HG02884 (cell line): Measurements from ENCODE around the gene ERVFRD-1.

Experiments
- ATAC-seq: cut with Tn5 transposase; IDR thresholded peaks from one replicate; pipeline ENCODE4 v1.9.1; 2021; ENCODE audit warnings: mild to moderate bottlenecking, moderate library complexity; ENCODE audit not compliant: unreplicated experiment

The ERVFRD-1 gene, protein sequence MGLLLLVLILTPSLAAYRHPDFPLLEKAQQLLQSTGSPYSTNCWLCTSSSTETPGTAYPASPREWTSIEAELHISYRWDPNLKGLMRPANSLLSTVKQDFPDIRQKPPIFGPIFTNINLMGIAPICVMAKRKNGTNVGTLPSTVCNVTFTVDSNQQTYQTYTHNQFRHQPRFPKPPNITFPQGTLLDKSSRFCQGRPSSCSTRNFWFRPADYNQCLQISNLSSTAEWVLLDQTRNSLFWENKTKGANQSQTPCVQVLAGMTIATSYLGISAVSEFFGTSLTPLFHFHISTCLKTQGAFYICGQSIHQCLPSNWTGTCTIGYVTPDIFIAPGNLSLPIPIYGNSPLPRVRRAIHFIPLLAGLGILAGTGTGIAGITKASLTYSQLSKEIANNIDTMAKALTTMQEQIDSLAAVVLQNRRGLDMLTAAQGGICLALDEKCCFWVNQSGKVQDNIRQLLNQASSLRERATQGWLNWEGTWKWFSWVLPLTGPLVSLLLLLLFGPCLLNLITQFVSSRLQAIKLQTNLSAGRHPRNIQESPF

DNA sequence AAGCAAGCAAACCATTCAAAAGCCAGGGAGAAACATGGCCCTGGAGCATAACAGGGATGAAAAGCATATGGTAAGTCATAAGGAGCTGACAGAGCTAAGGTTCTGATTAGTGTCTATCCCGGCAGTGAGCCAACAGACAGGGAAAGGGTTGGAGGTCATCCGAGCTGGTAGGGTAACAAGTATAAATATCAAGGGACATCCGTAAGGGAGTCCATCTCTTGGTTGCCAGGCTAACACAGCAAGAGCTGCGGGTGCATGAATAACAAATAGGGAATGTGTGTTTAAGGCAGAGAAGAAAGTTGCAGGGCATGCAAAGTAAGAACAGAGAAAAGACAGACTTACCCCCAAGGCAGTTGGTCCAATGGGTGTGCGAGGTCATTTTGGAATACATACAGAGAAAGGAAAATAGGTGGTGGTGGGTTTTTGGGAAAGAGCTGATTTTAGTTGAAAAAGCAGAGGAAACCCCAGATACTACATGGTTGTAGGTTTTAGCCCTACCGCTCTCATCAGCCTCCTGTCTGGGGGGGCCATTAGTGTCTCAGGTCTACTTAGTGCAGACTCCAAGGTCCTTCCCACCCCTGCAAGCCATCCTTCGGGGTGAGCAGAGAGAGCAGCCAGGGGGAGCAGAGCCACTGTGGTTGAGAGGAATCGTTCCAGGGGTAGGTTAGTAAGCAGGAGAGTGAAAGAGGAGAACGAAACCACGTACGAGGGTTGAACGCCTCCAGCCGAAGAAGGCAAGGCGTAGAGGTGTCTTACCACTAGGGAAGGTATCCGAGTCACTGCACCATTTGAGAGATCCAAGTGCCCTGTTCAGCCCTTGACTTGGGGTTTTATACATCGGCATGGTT lies at the start of gene ERVFRD-1:
Gene ERVFRD-1, minus strand, starts transcription at position 805 of the 848 bp plus-strand sequence. CDS start 6,415 bp downstream, outside the sequence.
- ATAC-seq = no peak

DNA sequence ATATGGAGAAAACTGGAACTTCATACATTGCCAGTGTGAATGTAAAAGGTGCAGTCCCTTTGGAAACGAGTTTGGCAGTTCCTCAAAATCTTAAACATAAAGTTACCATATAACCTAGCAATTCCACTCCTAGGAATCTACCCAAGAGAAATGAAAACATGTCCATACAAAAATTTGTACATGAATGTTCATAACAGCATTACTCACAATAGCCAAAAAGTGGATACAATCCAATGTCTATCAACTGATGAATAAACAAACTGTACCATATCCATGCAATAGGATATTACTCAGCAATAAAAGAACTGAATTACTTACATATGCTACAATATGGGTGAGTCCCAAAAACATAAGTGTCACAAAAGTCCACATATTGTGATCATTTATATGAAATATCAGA lies 48.7 kb upstream of the ERVFRD-1 start:
- no peak for ATAC-seq

DNA sequence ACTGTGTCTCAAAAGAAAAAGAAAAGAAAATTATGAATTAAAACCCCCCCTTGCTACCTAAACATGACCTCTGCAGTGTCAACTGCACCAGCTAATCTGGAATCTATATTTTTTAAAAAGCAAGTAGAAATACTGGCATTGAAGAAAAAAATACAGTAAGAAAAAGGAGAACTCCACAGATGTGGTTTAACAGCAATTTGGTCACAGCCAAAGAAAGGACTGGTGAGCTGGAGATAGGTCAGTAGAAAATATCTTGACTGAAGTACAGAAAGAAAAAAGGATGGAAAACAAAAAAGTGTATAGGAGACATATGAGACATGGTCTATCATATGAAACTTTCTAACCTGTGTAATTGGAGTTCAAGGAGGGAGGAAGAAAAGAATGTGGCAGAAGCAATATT lies 44.1 kb upstream of the ERVFRD-1 start:
- ATAC-seq = no peak

DNA sequence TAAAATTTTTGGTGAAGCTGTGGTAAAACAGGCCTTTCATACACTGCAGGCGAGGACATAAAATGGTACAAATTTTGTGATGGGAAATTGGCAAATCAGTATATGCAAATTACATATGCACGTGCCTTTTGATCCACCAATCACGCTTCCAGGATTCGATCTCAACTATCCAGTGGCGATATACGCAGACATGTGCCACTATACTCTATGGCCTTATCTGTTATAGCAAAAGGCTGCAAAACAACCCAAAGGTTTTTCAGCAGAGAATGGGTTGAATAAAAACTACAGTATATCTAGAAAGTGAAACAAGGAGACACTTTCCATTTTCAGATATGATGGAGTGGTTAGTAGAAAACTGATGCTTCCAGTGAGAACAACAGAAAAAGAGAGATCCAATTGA lies 41.9 kb upstream of the ERVFRD-1 start:
- no peak for ATAC-seq

DNA sequence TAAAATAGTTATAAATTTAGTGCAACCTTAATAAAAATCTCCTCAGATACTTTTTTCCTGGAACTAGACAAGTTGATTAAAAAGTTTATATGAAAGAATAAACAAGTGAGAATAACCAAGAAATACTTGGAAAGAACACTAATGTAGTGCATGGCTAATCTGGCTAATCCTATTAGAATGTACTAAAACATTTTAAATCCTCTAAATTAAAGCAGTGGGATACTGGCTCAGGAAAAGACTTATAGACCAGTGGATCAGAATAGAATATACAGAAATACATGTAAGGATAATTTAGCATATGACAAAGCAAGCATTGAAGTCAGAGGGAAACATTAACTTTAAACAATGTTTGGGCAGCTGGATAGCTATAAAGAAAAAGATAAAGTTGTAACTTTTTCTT lies 41.1 kb upstream of the ERVFRD-1 start:
- no peak for ATAC-seq

DNA sequence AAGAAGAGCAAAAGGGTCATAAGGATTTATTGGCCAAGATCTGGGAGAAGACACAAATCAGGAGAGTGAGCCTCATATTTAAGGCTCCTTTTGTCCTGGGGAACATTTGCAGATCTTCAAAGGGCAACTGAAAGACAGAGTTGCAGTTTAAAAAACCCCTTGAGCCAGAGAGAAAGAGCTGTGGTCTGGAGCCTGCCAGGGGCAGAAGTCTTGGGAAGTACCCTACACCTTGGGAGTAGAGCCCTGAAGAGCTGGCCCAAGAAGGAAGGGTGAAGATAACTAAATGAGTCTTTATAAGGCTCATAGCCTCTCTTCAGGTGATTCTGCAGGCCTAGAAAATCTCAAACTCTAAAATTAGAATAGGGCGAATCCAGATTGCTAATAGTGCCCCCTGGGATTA lies 40.0 kb upstream of the ERVFRD-1 start:
- ATAC-seq = no peak

DNA sequence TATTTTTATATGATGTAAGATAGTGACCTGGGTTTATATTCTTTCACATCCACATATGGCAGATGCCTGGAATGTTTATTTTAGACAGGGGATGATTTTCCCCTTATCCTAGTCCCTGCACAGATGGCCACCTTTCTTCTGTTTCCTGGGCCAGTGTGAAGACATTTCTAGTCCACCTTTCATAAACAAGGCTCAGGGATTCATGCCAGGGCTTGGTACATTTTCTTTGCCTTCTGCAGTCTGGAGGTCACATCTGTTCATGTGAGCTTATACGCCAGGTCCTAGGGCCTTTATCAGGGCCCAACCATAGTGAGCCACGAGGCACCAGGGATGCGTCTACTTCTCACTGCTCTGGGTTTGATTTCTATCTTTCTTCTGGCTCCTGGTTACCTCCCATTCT lies 38.0 kb upstream of the ERVFRD-1 start:
- no peak for ATAC-seq

DNA sequence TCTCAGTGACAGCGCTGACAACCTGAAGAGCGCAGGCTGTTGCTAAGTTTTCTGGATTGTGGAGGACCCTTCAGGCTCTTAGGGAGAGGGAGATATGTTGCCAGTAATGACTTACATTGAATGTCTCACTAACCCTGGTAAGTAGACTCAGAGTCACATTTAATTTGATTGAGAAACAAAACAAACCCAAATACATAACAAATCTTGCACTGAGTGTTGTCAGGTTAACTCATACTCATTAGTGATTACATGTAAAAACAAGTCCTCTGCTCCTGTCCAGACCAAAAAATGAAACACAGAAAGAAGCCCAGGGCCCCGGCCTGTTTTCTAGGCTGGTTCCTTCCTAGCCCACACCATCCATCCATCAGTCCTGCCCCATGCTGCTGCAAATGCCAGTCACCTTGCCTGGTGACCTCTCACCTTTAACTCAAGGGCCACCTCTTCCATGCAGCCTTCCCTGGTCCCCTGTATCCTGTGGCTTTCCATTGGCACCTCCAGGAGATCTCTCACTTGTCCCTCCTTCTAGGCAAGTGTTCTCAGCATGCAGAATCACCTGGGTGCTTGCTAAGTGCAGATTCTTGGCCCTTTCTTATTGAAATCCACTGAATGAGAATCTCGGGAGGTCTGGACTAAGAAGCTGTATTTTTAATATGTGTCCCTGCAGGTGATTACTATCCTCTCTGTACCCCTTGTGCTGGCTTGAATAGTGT lies 34.7 kb upstream of the ERVFRD-1 start:
- ATAC-seq = no peak

DNA sequence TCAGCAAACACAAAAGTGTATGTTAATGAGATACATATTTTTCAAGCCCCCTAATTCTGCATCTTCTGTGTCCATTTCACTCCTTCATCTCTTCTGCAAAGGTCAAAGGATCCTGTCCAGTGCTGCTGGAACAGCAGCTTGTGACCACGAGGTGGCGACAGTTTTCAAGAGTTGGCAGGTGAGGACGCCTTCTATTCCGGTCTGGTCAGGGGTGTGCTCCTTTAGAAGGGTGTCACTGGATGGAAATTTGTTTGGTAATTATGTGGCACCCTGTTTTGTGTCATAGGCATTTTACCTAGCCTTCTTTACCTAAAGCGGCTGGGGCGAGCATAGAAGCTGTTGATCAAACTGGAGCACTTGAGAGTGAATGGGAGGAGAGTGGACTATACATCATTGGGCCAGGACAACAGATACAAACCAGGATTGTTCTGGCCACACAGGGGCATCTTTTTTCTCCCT lies 32.9 kb upstream of the ERVFRD-1 start:
- ATAC-seq = peak; percentile 64

DNA sequence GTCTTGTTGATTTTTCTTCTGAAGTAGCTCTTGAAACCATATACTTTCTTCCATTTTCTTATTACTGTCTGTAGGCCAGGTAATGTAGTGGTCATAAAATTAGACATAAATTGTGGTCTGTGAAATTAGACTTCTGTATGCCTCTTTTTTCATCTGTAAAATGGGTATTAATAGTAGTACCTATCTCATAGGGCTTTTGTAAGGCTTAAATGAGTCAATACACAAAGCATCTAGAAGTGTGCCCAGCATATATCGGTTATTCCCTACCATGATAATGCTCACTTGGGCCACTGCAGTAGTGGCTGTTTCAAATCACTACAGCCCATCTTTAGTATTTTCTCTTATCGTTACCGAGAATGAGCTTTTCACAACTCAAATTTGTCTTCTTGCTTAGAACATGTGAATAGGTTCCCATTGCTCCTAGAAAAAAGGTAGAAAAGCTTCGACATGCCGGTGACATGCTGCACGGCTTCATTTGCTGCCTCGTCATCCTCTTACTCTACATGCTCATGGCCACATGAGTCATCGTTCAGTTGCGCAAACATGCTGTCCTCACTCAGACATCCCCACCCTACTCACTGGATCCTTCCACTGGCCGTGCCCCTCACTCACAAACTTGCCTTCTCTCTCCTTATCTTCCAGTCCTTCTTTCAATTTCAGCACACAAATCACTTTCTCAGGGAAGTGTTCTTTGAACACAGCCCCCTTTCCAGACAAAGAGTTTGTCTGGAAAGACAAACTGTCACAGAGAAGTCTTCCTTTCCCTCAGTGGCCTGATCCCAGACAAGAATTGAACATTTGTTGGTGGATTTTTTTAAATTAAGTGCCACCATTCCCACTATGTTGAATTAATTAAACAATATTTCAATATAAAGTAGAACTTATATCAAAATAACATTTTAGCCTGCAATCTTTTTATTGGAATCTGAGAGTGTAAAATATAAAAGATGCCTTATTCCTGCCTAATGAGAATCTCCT lies 32.2 kb upstream of the ERVFRD-1 start:
- ATAC-seq = no peak

DNA sequence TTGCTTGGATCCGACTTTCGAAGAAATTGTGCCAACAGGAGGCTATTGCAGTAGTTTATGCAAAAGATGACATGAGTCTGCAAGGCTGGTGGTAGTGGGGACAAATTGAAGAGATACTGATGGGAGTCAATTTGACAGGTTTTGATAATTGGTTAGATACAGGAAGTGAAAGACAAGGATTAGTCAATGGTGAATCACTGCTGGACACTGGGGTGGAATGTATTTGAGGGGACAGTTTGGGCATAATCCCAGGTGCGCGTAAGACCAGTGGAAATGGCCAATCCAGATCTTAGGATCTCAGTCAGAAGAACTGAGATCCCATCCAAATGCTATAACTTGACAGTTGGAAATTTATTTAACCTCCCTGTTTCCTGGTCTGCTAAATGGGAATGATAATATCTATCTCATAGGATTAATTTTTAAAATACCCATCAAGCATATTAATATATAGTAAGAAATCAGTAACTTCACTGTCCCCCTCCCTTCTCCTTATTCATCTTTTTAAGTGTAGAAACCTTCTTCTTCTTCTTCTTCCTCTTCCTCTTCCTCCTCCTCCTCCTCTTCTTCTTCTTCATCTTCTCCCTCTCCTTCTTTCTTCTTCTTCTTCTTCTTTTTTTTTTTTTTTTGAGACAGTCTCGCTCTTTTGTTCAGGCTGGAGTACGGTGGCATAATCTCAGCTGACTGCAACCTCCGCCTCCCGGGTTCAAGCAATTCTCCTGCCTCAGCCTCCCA lies 30.9 kb upstream of the ERVFRD-1 start:
- no peak for ATAC-seq

DNA sequence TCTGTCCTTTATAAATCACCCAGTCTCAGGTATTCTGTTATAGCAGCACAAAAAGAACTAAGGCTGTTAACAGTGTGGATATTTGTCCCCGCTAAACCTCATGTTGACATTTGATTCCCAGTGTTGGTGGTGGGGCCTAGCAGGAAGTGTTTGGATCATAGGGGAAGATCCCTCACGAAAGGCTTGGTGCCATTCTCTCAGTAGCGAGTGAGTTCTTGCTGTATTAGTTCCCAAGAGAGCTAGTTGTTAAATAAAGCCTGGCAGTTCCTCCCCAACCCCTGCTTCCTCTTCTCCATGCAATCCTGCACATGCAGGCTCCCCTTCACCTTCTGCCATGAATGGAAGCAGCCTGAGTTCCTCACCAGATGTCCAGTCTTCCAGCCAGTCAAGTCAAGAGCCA lies 29.8 kb upstream of the ERVFRD-1 start:
- no peak for ATAC-seq

DNA sequence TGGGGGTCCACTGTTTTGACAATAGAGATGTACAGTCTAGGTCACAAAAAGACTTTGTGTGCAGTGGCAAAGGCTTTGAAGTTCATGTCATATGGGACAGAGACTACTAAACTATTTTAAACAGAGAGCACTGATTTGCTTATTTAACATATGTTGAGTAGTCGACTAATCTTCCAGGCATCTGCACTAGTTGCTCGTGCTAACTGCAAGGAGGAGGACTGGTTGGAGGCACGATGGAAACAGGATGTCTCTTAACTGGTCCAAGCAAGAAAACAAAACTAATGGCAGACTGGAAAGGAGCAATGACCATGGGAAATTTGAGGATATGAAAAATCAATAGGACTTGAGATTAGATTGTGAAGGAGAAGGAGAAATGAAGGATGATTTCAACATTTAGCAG lies 28.5 kb upstream of the ERVFRD-1 start:
- no peak for ATAC-seq

DNA sequence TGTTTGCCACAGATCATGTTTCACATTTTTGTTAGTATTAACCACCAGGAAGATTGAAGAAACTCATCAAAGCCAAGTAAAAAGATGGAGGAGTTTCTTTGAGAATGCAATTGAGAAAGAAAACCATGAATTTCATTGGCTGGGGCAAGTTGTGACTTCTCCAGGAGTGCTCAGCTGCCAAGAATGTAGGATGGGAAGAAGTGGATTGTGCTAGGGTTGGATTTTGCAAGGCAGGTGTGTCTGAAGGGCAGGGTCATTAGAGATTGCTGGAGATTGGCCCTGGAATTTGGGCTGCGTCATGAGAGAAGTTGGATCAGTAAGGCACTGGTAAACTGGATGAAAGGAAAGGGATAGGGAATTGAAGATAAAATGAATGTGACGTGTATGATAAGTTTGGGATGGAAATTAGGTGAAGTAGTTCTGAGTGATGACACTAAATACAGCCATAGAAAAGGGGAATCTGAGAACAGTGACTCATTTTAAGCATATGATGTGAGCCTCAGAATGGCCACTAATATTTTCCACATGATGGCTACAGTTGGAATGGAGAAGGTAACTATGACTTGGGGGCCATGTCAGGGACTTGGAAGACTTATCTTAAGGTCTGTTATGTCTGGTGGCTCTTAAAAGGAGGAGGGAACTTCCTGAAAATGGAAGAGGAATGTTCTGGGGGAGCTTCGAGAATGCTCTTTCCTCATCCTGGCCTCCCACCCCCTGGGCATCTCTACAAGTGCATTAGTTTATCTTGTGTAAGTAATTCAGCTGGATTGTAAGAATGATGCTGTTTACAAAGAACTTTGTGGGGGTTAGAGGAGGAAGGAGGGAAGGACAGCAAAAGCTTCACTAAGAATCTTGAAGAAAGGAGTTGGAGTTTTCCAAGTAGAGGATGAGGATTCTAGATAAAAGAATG lies 27.8 kb upstream of the ERVFRD-1 start:
- peak; percentile 77 for ATAC-seq

DNA sequence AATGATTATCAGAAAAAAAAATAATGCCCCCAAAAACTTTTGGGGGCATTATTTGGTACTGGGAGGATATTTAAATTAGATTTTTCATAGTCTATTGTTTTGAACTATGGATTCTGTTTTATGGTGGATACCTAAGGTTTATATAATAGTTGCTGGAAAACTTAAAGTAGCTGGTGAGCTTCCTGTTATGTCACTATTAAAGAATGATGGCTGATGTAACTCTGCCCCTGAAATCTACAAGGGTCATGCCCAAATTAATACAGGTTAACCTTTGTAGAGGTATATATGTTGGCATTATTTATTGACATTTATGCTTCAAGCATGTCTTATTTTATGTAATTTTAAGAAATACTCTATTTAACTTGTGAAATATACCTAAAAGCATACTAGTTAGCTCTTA lies 25.3 kb upstream of the ERVFRD-1 start:
- ATAC-seq = no peak

DNA sequence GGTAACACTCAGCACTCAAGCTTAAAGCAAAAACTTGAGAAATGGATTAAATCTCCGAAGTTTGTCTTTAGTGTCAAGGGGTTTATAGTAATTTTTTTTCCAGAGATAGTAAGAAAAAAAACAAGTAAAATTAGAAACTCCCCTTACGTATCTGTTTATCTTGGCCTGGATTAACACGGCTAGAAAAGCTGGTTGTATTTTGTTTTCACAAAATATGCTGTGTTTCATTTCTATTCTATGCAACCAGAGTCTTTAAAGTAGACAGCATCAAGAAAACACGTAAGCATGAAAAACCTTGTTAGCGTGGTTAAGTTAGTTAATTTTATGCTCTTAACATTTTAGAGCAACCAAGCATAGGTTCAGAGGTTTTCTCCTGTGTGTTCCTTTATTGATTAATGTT lies 21.8 kb upstream of the ERVFRD-1 start:
- ATAC-seq = no peak

DNA sequence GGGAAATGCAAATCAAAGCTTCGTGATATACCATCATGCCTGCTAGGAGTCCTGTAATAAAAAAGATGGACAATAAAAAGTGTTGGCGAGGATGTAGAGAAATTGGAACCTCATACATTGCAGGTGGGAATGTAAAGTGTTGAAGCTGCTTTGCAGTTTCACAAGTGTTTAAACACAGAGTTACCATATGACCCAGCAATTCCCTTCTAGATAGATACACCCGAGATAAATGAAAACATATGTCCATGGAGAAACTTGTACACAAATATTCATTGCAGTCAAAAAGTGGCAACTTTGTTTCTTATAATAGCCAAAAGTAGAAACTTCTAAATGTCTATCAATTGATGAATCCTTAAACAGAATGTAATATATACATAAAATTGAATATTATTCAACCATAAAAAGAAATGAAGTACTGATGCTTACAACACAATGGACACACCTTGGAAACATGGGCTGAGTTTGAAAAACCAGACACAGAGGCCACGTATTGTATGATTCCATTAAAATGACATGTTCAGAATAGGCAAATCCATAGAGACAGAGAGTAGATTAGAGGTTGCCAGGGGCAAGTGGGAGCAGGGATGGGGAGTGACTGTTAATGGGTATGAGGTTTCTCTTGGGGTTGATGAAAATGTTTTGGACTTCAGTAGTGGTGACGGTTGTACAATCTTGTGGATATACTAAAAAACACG lies 20.8 kb upstream of the ERVFRD-1 start:
- no peak for ATAC-seq

DNA sequence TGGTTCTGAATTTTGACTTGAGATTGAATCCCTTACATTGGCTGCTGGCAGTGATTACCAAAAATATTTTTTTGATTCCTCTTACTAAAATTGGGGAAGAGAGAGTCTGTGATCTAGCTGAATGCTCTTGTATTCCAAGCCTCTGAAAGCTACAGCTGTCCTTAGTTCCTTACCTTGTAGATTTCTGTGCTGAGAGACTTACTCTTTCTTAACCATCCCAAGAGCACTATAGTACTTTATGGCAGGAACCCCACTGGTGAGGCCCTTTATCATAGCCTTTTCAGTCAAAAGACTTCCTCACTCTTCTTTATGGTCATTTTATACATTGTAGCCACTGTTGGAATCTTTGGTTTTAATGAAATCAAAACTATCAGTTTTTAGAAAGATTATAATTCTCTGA lies 19.1 kb upstream of the ERVFRD-1 start:
- no peak for ATAC-seq
